HG03521 (cell line): ENCODE data around the gene ACTC1.

ENCODE experiments used
- ATAC-seq: cut with Tn5 transposase; IDR thresholded peaks from one replicate; pipeline ENCODE4 v1.9.1; 2021; ENCODE audit warnings: mild to moderate bottlenecking, moderate library complexity; ENCODE audit not compliant: unreplicated experiment

The ACTC1 gene

GRCh38 chr15:34759992-34760391, 35.4 kb downstream of the ACTC1 start:
- ATAC-seq: no peak

- no peak for ATAC-seq
These were observed 36.0 kb downstream of the ACTC1 start for GRCh38 chr15:34759347-34759746.

- ATAC-seq: no peak
These were observed 38.1 kb downstream of the ACTC1 start for GRCh38 chr15:34757262-34757661.

GRCh38 chr15:34755419-34755773, 40.0 kb downstream of the ACTC1 start:
- no peak for ATAC-seq

- ATAC-seq: no peak
These were observed 40.5 kb downstream of the ACTC1 start, which contains the start of gene GJD2 for GRCh38 chr15:34754674-34755418. TSS of gene GJD2 (minus strand) at chr15:34754998. CDS start at chr15:34754488, 510 bp downstream.

- no peak for ATAC-seq
These were observed 41.2 kb downstream of the ACTC1 start for GRCh38 chr15:34754171-34754601.

GRCh38 chr15:34753236-34753894, 42.0 kb downstream of the ACTC1 start:
- no peak for ATAC-seq

GRCh38 chr15:34749691-34750090, 45.7 kb downstream of the ACTC1 start:
- no peak for ATAC-seq
